Smooth muscle cell (in vitro differentiated cells): ENCODE results near the gene GADD45B. TPM values are rescaled to one million over a fixed set of nuclear protein-coding genes. Genes with fewer than 3 reads are reported as not detected.

Experiments used
- DNase-seq: peaks from one replicate; lab custom pipeline; 2025; ENCODE audit not compliant: unreplicated experiment; lab: John Stamatoyannopoulos, UW
- H2AFZ ChIP-seq: fragments of 200-600 bp; sonication (generic); 2 replicates; pipeline ENCODE4 v1.6.0; 2016; ENCODE audit warnings: antibody characterized with exemption, low read depth, mild to moderate bottlenecking
- H3F3A ChIP-seq: fragments of 200-600 bp; sonication (generic); 2 replicates; pipeline ENCODE4 v1.6.0; 2017; ENCODE audit warnings: antibody characterized with exemption, low read depth
- H3K27ac ChIP-seq: fragments of 200-600 bp; sonication (generic); 2 replicates; pipeline ENCODE4 v1.5.1; 2016; ENCODE audit warnings: low read depth, mild to moderate bottlenecking
- H3K27me3 ChIP-seq: fragments of 200-600 bp; sonication (generic); 2 replicates; pipeline ENCODE4 v1.6.1; 2016; ENCODE audit warnings: low read depth, mild to moderate bottlenecking
- H3K36me3 ChIP-seq: fragments of 200-600 bp; sonication (generic); 2 replicates; pipeline ENCODE4 v1.5.1; 2016; ENCODE audit warnings: low read depth
- H3K4me1 ChIP-seq: fragments of 200-600 bp; sonication (generic); 2 replicates; pipeline ENCODE4 v1.5.1; 2016; ENCODE audit warnings: low read depth
- H3K4me2 ChIP-seq: fragments of 200-600 bp; sonication (generic); 2 replicates; pipeline ENCODE4 v1.6.0; 2016; ENCODE audit warnings: mild to moderate bottlenecking
- H3K4me3 ChIP-seq: fragments of 200-600 bp; sonication (generic); 2 replicates; pipeline ENCODE4 v1.5.1; 2016; ENCODE audit warnings: mild to moderate bottlenecking
- H3K79me2 ChIP-seq: fragments of 200-600 bp; sonication (generic); 2 replicates; pipeline ENCODE4 v1.6.0; 2016; ENCODE audit warnings: low read depth, mild to moderate bottlenecking
- H3K9ac ChIP-seq: fragments of 200-600 bp; sonication (generic); 2 replicates; pipeline ENCODE4 v1.6.0; 2016; ENCODE audit warnings: low read depth
- H3K9me3 ChIP-seq: fragments of 200-600 bp; sonication (generic); replicated peaks from 2 replicates; pipeline ENCODE4 v1.5.1; 2016; ENCODE audit warnings: low read depth
- H4K20me1 ChIP-seq: fragments of 200-600 bp; sonication (generic); 2 replicates; pipeline ENCODE4 v1.6.0; 2016; ENCODE audit warnings: low read depth
- CTCF ChIP-seq: fragments of 200-600 bp; sonication (generic); IDR thresholded peaks from 2 replicates; pipeline ENCODE4 v1.5.1; 2017; ENCODE audit warnings: borderline replicate concordance, mild to moderate bottlenecking, antibody characterized with exemption; ENCODE audit not compliant: insufficient read depth, poor library complexity, severe bottlenecking
- WGBS: methylation state at CpG from one replicate; pipeline ENCODE4 v1.1.7; 2016; ENCODE audit warnings: low lambda C conversion rate; 5-methylcytosine and 5-hydroxymethylcytosine counted together
- polyA plus RNA-seq: library from polyadenylated mRNA; unstranded; fragments of >200 nt; fragmentation: Nextera tagmentation; extraction: Ambion mirVana; gene quantifications from 2 replicates; pipeline ENCODE4 v1.2.1, GENCODE V29; 2016
- total RNA-seq: library from RNA; depleted of rRNA; stranded (reverse); fragments of >200 nt; gene quantifications from 2 replicates; pipeline ENCODE4 v1.2.3, GENCODE V29; 2014

Gene GADD45B
- total and polyA plus RNA-seq, 2 experiments from 2014 or later = 252 to 533 TPM

DNA sequence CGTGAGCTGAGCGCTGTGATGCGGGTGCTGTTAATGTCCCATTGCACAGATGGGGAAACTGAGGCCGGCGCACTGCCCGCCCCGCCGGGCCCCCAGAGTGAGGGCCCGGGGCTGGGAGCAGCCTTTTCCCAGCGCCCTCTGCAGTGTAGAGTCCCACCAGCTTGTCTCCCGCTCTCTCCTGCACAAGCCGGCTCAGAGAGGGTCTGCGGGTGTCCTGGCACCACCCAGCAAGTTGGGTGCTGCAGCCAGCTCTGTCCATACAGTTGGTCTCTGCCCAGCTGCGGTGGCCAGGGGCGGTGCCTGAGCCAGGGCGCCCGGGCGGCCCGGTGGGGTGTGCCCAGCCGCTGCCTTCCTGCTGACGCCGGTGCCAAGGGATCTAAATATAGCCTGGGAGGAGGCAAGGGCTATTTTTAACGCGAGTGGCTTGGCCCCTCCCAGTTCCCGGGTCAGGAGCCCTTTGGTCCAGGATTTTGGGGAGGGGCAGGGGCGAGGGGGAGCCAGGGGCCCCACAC is 19.3 kb downstream of the GADD45B start:
- TF ChIP-seq CTCF = no peak
- Histone ChIP-seq H3K4me3 (peak overlapping the region; percentile 54), H3K79me2 (no peaks in the 10 kb centered on the region), H4K20me1 (no peaks in the 10 kb centered on the region), H3F3A (peaks cover 30% of the 10 kb centered on the region), H3K4me1 (peaks cover 9% of the 10 kb centered on the region), H3K27me3 (no peaks in the 10 kb centered on the region), H3K9ac (peak overlapping the region; percentile 91), H3K27ac (peak overlapping the region; percentile 92), H2AFZ (no peak overlapping the region), H3K9me3 (no peaks in the 10 kb centered on the region), H3K4me2 (peak overlapping the region; percentile 92), H3K36me3 (no peaks in the 10 kb centered on the region)
- peak; percentile 59 for DNase-seq
- 11% methylated on average over 24 of the region's 26 CpGs for WGBS

DNA sequence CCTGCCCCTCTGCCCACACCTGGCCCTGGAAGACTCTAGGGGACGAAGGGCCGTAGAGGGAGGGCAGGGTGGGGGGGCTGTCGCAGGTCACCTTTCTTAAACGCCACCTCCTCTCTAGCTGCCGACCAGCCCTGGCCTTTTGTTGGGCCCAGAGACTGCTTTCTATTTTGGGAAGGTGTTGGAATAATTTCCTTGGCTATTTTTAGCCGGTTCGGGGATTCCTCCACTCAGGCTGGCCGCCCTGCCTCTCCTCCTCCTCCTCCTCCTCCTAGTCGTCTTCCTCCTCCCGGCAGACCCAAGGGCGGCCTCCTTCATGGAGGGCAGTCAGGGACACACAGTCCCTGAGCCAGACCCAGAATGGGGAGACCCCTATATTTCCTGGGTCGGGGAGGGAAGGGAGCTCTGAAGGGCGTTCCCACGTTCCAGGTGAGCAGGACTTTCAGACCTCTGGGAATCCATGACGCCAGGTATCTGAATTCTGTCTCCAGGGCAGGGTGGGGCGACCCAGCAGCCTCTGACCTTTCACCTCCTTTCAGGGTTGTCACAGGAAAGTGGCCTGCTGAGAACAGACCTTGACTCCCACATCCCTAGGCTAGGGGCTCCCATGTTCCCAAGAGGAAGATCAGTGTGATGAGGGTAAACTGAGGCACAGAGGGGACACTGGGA is 19.9 kb downstream of the GADD45B start:
- H3K4me1 ChIP-seq = peaks cover 9% of the 10 kb centered on the region
- H3K4me3 ChIP-seq = peak overlapping the region; percentile 54
- H3K4me2 ChIP-seq = peak overlapping the region; percentile 92
- no peaks in the 10 kb centered on the region for H3K9me3 ChIP-seq
- H4K20me1 ChIP-seq = no peaks in the 10 kb centered on the region
- no peak for TF ChIP-seq CTCF
- no peak overlapping the region for H2AFZ ChIP-seq
- no peaks in the 10 kb centered on the region for H3K36me3 ChIP-seq
- peak overlapping the region; percentile 91 for H3K9ac ChIP-seq
- WGBS = 31% methylated on average over 14 of the region's 16 CpGs
- no peaks in the 10 kb centered on the region for H3K79me2 ChIP-seq
- no peaks in the 10 kb centered on the region for H3K27me3 ChIP-seq
- DNase-seq = no peak
- H3K27ac ChIP-seq = peak overlapping the region; percentile 92
- H3F3A ChIP-seq = peaks cover 30% of the 10 kb centered on the region

- DNase-seq = no peak
- TF ChIP-seq CTCF = no peak
- Histone ChIP-seq H3K9ac (no peak overlapping the region), H3K4me1 (peaks cover 9% of the 10 kb centered on the region), H4K20me1 (no peaks in the 10 kb centered on the region), H3K4me2 (no peak overlapping the region), H3K27me3 (no peaks in the 10 kb centered on the region), H2AFZ (no peak overlapping the region), H3K4me3 (no peak overlapping the region), H3F3A (peaks cover 30% of the 10 kb centered on the region), H3K9me3 (no peaks in the 10 kb centered on the region), H3K79me2 (no peaks in the 10 kb centered on the region), H3K36me3 (no peaks in the 10 kb centered on the region), H3K27ac (no peak overlapping the region)
- WGBS = 79% methylated on average over 10 of the region's 10 CpGs
These were observed 21.3 kb downstream of the GADD45B start for GRCh38 chr19:2497186-2497585.

DNA sequence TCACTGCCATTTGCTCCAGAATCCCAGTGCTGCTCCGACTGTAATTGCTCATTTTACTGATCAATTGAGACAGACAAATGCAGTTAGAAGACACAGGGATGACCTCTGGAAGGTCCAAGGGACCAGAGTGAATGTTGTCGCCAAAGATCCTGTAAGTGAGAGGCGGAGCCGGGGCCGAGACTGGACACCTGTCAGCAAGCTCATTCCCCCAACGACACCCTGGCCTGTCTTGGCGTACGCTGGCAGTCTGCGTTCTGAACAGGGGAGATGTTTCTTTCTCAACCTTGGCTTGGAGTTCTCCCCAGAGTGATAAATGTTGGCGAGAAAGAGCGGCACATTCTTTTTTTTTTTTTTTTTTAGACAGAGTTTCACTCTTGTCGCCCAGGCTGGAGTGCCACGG is 24.2 kb downstream of the GADD45B start:
- Histone ChIP-seq H4K20me1 (no peaks in the 10 kb centered on the region), H3K27ac (no peak overlapping the region), H3K79me2 (no peaks in the 10 kb centered on the region), H3K4me1 (peaks cover 6% of the 10 kb centered on the region), H3K36me3 (no peaks in the 10 kb centered on the region), H3K9me3 (no peaks in the 10 kb centered on the region), H3K9ac (no peak overlapping the region), H3K4me3 (no peak overlapping the region), H3K4me2 (no peak overlapping the region), H2AFZ (no peak overlapping the region), H3F3A (peaks cover 17% of the 10 kb centered on the region), H3K27me3 (no peaks in the 10 kb centered on the region)
- no peak for TF ChIP-seq CTCF
- no peak for DNase-seq
- WGBS = 85% methylated on average over 13 of the region's 13 CpGs
